Right lobe of liver (tissue), 4 donors: ENCODE measurements around the gene GRAMD4.

Experiments used
- CTCF ChIP-seq, 4 donors: fragments of 200-600 bp in 3 of 4; fragments of 450-650 bp in 1 of 4; IDR thresholded peaks; one replicate each; pipeline versions ENCODE4 v1.5.1 to v1.8.0; 2016 to 2022; ENCODE audit warnings: antibody characterized with exemption in 4 of 4, mild to moderate bottlenecking in 2 of 4
- POLR2A ChIP-seq: fragments of 450-650 bp; IDR thresholded peaks from one replicate; pipeline ENCODE4 v1.6.1; 2017; ENCODE audit warnings: antibody characterized with exemption, mild to moderate bottlenecking
- donor health status: DM: no; HTN: no; CAD: no.
- donor health status: DM: no; HTN: no; CAD: no.
- donor health status: DM: no; HTN: yes; CAD: no.

DNA sequence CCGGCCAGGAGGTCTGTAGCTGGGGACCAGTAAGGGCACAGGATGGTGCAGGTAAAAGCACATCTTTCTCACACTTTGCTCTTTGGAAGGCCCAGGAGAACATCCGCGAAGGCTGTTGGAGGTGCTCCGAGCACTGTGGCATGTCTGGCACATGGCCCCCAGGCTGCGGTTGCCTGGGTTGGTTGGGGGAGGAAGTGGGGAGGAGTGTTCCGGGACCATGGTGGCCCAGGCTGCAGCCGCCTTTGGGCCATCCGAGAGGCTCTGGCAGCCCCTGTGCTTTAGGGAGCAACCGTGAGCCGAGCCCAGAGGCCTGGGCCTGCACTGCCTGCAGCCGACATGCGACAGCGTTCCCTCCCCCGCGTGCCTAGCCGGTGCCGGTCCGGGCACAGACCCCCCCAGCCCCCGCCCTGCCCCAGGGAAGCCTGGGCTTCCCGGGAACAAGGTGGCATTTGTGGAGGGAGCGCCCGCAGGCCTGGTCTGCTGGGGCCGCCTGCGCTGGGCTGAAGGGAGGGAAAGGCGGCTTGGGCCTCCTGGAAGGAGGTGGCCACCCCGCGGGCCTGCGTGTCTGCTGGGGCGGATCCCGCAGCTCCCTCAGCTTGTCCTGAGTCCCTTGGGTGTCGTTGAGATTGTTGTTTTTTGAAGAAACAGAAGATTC, 57.9 kb downstream of the GRAMD4 start:
- TF ChIP-seq POLR2A (no peak), CTCF (IDR thresholded peaks at IDR 0.05) (no peak)
